ENCODE data around the gene EPDR1.

The EPDR1 gene

DNA sequence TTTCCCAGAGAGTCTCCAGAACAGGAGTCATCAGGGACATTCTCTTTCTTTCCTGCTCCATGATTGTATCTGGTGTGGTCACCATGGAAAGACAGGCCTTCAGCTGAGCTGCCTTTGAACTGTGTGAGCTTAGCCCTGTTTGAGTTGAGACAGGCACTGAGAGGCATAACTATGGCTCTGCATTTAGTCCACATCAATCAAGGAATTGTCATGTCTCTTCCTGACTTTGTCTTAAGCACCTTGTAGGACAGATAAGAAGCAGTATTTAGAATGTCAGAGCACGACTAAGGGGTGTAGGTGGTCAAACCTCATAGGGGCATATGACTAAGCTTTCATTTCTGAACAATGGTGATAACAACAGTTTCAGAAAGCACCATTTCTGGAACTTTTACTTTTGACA lies 53.5 kb downstream of the EPDR1 start:
- DNase-seq (ENCODE audit: low read depth in 2 of 2, low spot score in 1 of 2): no peak

DNA sequence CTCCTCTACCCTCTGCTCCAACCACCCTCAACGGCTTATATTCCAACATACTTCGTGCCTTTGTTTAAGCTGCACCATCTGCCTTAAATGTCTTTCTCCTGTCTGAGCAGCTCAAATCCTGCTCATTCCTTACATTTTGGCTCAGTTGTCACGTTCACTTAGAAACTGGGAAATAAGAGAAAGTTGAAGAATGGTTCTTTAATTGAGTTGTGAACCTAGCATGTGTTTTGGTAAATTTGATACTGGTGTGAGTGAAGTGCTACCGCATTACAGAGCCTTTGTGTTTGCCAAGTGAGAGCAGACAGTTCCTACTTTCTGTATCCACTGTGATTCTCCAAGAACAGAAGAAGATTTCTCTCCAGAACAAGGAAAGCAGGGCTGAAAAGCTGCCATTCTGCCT lies 54.3 kb downstream of the EPDR1 start:
- no peak for DNase-seq (ENCODE audit: low read depth in 2 of 2, low spot score in 1 of 2)

DNA sequence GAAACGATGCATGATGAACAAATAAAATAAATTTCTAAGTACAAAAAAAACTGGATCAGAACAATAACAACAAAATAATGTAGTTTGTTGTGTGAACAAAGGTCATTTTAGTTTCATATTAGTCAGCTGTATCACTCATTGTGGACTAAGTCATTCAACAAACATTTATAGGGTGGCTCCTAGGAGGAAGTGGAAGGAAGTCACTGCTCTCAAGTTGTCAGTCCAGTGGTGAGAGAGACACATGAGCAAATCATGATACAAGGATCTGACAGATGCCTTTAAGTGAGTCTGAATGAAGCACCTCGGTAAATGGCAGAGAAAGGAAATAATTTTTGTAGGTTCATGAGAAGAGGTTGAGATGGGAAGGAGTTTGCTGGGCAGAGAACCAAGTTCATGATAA lies 56.8 kb downstream of the EPDR1 start:
- DNase-seq (ENCODE audit: low read depth in 2 of 2, low spot score in 1 of 2): no peak

DNA sequence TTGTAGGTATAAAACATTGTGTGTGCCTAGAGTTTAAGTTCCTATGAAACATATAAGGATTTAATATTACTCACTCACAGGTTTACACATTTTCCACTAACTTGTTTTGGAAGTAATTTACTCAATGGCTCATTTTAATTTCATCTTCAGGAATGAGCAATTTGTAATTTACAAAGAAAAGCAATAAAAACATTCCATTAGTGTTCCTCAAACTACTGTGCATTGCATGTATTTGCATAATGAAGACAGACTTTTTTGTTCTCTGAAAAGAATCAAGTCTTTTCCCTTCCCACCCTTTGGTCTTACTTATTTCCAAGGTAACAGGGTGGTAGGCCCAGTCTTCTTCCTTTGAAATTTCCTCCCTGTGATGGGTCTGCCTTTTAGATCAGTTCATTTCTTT lies 61.2 kb downstream of the EPDR1 start:
- DNase-seq (ENCODE audit: low read depth in 2 of 2, low spot score in 1 of 2): no peak

DNA sequence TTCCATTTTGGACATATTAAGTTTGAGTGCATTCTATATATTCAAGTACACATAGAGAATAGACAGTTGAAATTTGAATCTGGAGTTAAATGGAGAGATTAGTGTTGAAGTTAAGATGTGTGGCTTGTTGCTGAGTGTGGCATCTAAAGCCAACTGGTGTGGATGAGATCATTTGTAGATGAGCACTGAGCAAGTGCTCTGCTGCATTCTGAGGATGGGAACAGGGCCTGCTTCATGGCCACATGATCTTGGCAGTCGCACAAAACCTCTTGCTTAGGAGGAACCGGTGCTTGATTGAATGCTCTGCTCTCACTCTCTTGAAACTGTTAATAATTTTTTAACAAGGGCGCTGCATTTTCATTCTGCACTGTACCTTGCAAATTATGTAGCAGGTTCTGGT lies 62.0 kb downstream of the EPDR1 start:
- no peak for DNase-seq (ENCODE audit: low read depth in 2 of 2, low spot score in 1 of 2)

DNA sequence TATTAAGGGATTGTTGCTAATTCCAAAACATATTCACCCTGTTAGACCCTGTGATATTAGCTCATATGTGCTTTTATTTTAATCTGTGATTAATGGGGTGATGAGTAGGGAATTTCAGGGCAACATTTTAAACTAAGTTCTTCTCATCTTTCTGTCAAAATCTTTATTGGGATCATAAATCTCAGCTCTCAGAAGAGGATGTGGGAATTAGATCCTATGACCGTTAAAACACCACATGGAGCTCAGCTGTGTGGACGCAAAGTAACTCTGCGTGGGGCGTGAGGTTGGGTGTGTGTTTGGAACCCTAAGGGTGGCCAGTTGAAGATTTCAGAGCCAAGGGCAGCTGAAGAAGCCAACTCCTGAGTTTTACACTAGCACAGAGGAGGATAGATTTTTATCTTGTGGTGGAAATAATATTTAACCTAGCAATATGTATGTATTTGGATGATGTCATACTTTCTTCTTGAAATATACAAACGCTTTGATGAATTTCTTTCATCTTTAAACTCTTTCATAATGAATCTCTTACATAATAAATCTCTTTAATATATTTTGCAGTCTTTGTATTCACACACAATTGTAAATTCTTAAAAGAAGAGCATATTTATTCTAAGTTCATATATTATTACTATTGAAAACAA lies 64.4 kb downstream of the EPDR1 start:
- DNase-seq (ENCODE audit: low read depth in 2 of 2, low spot score in 1 of 2): no peak

DNA sequence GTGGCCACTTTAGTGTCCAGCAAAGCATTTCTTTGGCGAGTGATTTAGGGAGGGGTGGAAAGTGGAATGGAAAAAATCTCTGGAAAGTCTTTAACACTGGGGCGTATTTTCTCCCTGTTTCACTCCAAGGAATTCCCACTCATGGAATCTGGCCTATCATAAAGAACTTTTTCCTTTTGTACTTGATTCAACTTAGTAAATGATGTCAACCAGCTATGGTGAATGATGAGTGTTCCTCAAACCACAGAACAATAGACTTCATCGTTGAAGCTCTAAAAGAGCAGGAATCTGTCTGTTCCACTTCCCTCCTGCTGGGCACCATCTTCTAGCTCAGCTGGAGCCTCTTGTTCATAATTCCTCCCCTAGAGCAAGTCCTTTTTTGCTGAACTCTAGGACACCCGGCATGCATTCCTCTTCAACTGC lies 66.5 kb downstream of the EPDR1 start:
- DNase-seq (ENCODE audit: low read depth in 2 of 2, low spot score in 1 of 2): no peak

DNA sequence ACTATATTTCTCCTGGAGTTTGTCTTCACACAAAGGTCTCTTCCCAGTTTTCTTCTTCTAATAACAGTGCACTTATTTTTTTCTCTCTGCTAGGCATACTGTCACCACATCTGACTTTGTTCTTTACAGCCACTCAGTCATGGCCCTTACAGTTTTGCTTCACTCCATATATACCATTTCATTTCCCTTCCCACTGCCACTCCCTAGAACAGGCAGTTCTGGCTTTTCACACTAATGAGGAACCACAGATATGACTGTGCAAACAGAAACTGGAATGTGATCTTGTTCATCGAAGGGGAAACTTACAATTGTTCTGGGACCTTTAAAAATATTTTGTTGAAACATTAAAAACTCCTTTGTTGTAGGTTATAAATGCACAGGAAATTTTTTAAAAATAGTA lies 67.3 kb downstream of the EPDR1 start:
- no peak for DNase-seq (ENCODE audit: low read depth in 2 of 2, low spot score in 1 of 2)

DNA sequence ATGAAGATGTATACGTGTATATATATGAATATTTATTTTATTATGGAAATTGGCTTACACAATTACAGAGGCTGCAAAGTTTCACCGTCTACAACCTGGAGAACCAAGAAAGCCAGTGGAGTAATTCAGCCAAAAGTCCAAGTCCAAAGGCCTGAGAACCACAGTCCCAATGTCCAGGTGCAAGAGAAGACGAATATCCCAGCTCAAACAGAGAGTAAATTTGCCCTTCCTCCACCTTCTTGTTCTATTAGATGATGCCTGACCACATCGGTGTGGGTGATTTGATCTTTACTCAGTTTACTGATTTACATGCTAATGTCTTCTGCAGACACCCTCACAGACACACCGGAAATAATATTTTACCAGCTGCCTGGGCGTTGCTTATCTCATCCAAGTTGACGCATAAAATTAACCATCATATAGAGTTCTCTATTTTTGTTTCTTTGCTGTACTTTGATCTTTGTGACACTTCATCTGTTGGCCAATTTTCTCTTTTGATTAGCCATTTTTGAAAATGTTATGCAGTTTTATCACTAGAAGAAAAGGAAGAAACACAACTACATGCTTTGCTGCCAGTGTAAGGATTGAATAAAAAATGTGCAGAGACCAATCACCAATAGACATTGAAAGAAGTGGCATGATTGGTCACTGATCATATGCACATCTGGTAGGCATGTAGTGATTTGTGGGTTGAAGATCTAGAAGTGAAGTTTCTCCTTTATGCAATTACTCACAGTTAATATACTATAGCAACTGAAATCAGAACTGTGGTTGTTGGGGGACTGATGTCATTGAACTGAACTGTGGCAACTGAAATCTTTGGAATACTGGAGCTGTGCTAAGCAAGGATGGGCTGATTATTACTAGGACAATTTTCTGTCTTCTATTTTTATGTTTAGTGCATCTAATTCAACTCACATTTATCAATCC lies 68.5 kb downstream of the EPDR1 start:
- no peak for DNase-seq (ENCODE audit: low read depth in 2 of 2, low spot score in 1 of 2)

DNA sequence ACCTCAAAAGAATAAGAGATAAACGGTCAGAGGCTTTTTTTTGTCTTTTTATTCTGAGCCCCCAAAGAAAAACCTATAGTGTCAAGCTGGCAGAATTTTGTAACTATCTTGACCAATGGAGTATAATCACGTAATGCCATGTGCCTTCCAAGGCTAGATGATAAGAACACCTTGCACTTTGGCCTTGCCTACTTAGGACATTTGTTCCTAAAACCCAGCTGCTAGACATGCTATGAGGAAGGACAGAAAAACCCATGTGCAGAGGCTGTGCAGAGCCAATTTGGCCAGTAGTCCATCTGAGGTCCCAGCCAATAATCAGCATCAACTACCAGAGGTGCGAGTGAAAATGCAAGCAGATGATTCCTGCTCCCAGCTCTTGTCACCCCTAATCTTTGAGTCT lies 69.9 kb downstream of the EPDR1 start:
- no peak for DNase-seq (ENCODE audit: low read depth in 2 of 2, low spot score in 1 of 2)

DNA sequence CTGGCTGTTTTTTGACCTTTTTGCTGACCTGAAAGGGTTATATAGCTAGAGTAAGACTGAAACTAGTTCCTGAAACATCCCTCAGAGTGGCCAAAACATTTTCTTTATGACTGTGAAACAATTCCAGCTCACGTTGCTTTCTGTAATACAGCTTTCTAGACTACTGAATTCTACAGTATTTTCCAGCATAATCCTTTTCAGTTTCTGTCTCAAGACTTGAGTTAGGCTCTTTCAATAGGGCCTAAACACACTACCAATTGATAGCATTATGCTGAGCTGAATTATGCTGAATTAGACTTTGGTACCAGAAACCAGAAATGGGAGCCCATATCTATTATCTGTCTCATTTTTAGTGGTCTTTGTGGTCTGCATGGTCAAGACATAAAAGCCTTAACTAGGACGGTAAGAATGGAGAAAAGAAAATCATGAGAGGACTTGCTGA lies 72.6 kb downstream of the EPDR1 start:
- DNase-seq (ENCODE audit: low read depth in 2 of 2, low spot score in 1 of 2): no peak

DNA sequence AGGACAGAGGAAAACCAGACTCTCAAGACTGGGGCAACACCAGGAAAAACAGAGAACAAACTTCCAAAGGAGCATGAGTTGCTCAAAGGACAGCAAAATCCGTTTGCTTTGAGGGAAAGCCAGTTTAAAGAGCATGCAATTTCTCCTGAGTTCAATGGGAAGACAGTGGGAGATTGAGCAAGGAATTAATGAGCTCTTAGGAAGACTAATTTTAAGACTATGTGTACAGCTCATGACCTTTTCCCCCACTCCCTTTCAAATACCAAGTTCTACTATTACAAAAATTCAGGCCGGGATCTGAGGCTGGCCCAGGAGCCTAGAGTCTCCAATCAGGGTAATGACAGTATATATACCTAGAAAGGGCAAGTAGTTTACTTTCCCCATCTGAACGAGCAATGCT lies 79.2 kb downstream of the EPDR1 start:
- no peak for DNase-seq (ENCODE audit: low read depth in 2 of 2, low spot score in 1 of 2)

DNA sequence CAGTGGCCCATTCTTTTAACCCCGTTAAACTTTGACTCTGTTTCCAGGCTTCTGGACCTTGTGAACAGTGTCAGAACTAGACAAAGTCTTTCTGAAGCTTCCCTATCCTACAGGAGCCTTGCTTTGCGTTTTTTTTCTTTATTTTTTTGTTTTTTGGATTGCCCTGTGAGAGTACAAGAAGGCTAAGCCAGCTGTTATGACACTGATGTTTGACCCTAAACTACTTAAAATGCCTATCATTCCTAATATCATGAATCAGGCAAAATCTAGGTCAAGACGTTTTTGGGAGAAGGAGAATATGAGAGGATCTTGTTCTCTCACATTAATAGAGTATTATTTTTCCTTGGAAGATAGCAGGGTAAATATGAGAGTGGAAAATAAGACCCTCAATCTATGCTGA lies 79.8 kb downstream of the EPDR1 start:
- DNase-seq (ENCODE audit: low read depth in 2 of 2, low spot score in 1 of 2): no peak

Data from stimulated activated CD8-positive, alpha-beta memory T cell treated with anti-CD3 and anti-CD28 coated beads, Interleukin-4, amount 100 ng/mL, for 1 hour (primary cell).